GM23338 (cell line): ENCODE measurements around the gene TPMT. TPM values are rescaled to one million over a fixed set of nuclear protein-coding genes. Genes with fewer than 3 reads are reported as not detected.

Experiments used
- ATAC-seq: fragments of 200-7000 bp; cut with Tn5 transposase; 3 replicates; pipeline ENCODE4 v1.9.1; 2020
- DNase-seq: peaks from one replicate; pipeline ENCODE4 v3.0.0-alpha.2; 2015; ENCODE audit warnings: low spot score
- H2AFZ ChIP-seq: fragments of 200-600 bp; sonication (generic); 2 replicates; pipeline ENCODE4 v1.8.0; 2016; ENCODE audit warnings: antibody characterized with exemption, mild to moderate bottlenecking, moderate library complexity
- H3F3A ChIP-seq: fragments of 200-600 bp; sonication (generic); replicated peaks from 2 replicates; pipeline ENCODE4 v1.8.0; 2017; ENCODE audit warnings: antibody characterized with exemption, mixed run types, low read depth
- H3K27ac ChIP-seq: fragments of 200-600 bp; sonication (generic); 2 replicates; pipeline ENCODE4 v1.6.1; 2016; ENCODE audit warnings: low read depth
- H3K27me3 ChIP-seq: fragments of 200-600 bp; sonication (generic); 2 replicates; pipeline ENCODE4 v1.8.0; 2016; ENCODE audit warnings: mild to moderate bottlenecking, mixed run types, moderate library complexity; ENCODE audit not compliant: insufficient read depth
- H3K36me3 ChIP-seq: fragments of 200-600 bp; sonication (generic); 2 replicates; pipeline ENCODE4 v1.8.0; 2016; ENCODE audit warnings: mild to moderate bottlenecking; ENCODE audit not compliant: insufficient read depth
- H3K4me1 ChIP-seq: fragments of 200-600 bp; sonication (generic); 2 replicates; pipeline ENCODE4 v1.8.0; 2016; ENCODE audit warnings: mild to moderate bottlenecking, moderate library complexity; ENCODE audit not compliant: insufficient read depth
- H3K4me2 ChIP-seq: fragments of 200-600 bp; sonication (generic); 2 replicates; pipeline ENCODE4 v1.7.1; 2017; ENCODE audit warnings: mixed run types
- H3K4me3 ChIP-seq: fragments of 200-600 bp; sonication (generic); 2 replicates; pipeline ENCODE4 v1.6.1; 2016; ENCODE audit warnings: mixed run types
- H3K79me2 ChIP-seq: fragments of 200-600 bp; sonication (generic); replicated peaks from 2 replicates; pipeline ENCODE4 v1.8.0; 2017; ENCODE audit warnings: mild to moderate bottlenecking; ENCODE audit not compliant: insufficient read depth
- H3K9me2 ChIP-seq: fragments of 200-600 bp; sonication (generic); 2 replicates; pipeline ENCODE4 v1.8.0; 2017; ENCODE audit not compliant: insufficient read depth
- H4K20me1 ChIP-seq: fragments of 200-600 bp; sonication (generic); replicated peaks from 2 replicates; pipeline ENCODE4 v1.8.0; 2017; ENCODE audit warnings: mild to moderate bottlenecking; ENCODE audit not compliant: insufficient read depth
- H3K27ac Mint-ChIP-seq: 2 replicates; pipeline ENCODE4 v1.8.0; 2020; ENCODE audit warnings: inconsistent platforms, mild to moderate bottlenecking, moderate library complexity, mixed read lengths
- H3K27me3 Mint-ChIP-seq: 3 replicates; pipeline ENCODE4 v1.8.0; 2022; ENCODE audit warnings: low read depth, mild to moderate bottlenecking, moderate library complexity, mixed read lengths, inconsistent platforms; ENCODE audit not compliant: insufficient read depth, poor library complexity
- H3K36me3 Mint-ChIP-seq: 3 replicates; pipeline ENCODE4 v1.8.0; 2021; ENCODE audit warnings: low read depth, mild to moderate bottlenecking, inconsistent platforms, moderate library complexity, mixed read lengths
- H3K4me1 Mint-ChIP-seq: 3 replicates; pipeline ENCODE4 v1.8.0; 2020; ENCODE audit warnings: mild to moderate bottlenecking, inconsistent platforms, mixed read lengths
- H3K4me3 Mint-ChIP-seq: 3 replicates; pipeline ENCODE4 v1.8.0; 2021; ENCODE audit warnings: moderate library complexity, mild to moderate bottlenecking, inconsistent platforms, mixed read lengths
- H3K9me3 Mint-ChIP-seq: 3 replicates; pipeline ENCODE4 v1.8.0; 2020; ENCODE audit warnings: moderate library complexity, mild to moderate bottlenecking, inconsistent platforms, mixed read lengths
- CREB1 ChIP-seq: fragments of 250-450 bp; sonication (Bioruptor Pico); IDR thresholded peaks from 2 replicates; pipeline ENCODE4 v1.5.0; 2020; ENCODE audit warnings: low read depth, mild to moderate bottlenecking, moderate library complexity
- CTCF ChIP-seq, 2 experiments: fragments of 200-600 bp in 1 of 2; sonication (generic) in 1 of 2; conservative IDR thresholded peaks; 2 replicates each; pipeline versions ENCODE4 v1.5.1 to v1.6.1; 2016 to 2017; ENCODE audit warnings: antibody characterized with exemption in 2 of 2, low read depth in 2 of 2, mild to moderate bottlenecking in 2 of 2, moderate library complexity in 1 of 2
- ETS1 ChIP-seq: IDR thresholded peaks from 2 replicates; pipeline ENCODE4 v1.6.1; 2016; ENCODE audit warnings: antibody characterized with exemption
- EZH2 ChIP-seq: fragments of 200-600 bp; sonication (generic); IDR thresholded peaks from one replicate; pipeline ENCODE4 v1.8.0; 2017; ENCODE audit warnings: antibody characterized with exemption, mild to moderate bottlenecking, low read depth; ENCODE audit not compliant: unreplicated experiment
- EZH2phosphoT487 ChIP-seq: fragments of 200-600 bp; sonication (generic); IDR thresholded peaks from one replicate; pipeline ENCODE4 v1.8.1; 2018; ENCODE audit warnings: antibody characterized with exemption; ENCODE audit not compliant: unreplicated experiment
- JUNB ChIP-seq: IDR thresholded peaks from one replicate; pipeline ENCODE4 v1.6.1; 2016; ENCODE audit warnings: antibody characterized with exemption; ENCODE audit not compliant: unreplicated experiment
- NANOG ChIP-seq: IDR thresholded peaks from 2 replicates; pipeline ENCODE4 v1.6.1; 2016; ENCODE audit warnings: antibody characterized with exemption, borderline replicate concordance
- POLR2AphosphoS5 ChIP-seq: IDR thresholded peaks from 2 replicates; pipeline ENCODE4 v1.6.1; 2016; ENCODE audit warnings: antibody characterized with exemption, low read depth
- REST ChIP-seq: IDR thresholded peaks from one replicate; pipeline ENCODE4 v1.6.1; 2018; ENCODE audit warnings: antibody characterized with exemption; ENCODE audit not compliant: unreplicated experiment
- STAT1 ChIP-seq: IDR thresholded peaks from one replicate; pipeline ENCODE4 v1.6.1; 2016; ENCODE audit warnings: antibody characterized with exemption; ENCODE audit not compliant: unreplicated experiment
- ZNF114 ChIP-seq: fragments of 250-450 bp; sonication (Bioruptor Pico); IDR thresholded peaks from 2 replicates; pipeline ENCODE4 v1.5.0; 2020; ENCODE audit warnings: mild to moderate bottlenecking, moderate library complexity
- ZNF331 ChIP-seq: fragments of 250-450 bp; sonication (Bioruptor Pico); IDR thresholded peaks from 2 replicates; pipeline ENCODE4 v1.5.0; 2020; ENCODE audit warnings: low read depth, mild to moderate bottlenecking, moderate library complexity
- ZNF462 ChIP-seq: fragments of 250-450 bp; sonication (Bioruptor Pico); IDR thresholded peaks from 2 replicates; pipeline ENCODE4 v1.5.0; 2020; ENCODE audit warnings: mild to moderate bottlenecking, moderate library complexity
- polyA plus RNA-seq: library from polyadenylated mRNA; unstranded; fragments of >200 nt; fragmentation: Nextera tagmentation; extraction: Ambion mirVana; gene quantifications from 2 replicates; pipeline ENCODE4 v1.2.1, GENCODE V29; 2016
- total RNA-seq: library from RNA; depleted of rRNA; stranded (reverse); fragments of >200 nt; shearing (Covaris generic); gene quantifications from 2 replicates; pipeline ENCODE4 v1.2.3, GENCODE V29; 2014

The TPMT gene
- total and polyA plus RNA-seq, 2 experiments from 2014 or later: 19.5 to 21.6 TPM

GRCh38 chr6:18192026-18192425, 37.1 kb upstream of the TPMT start:
- TF ChIP-seq REST: no peak
- no peak for TF ChIP-seq CTCF (conservative IDR thresholded peaks at IDR 0.05; ENCODE audit: low read depth in 2 of 2)
- no peak for TF ChIP-seq ZNF331 (CRISPR knock-in tag)
- no peak for TF ChIP-seq CREB1 (CRISPR knock-in tag)
- TF ChIP-seq STAT1: no peak
- no peak for TF ChIP-seq ZNF114 (CRISPR knock-in tag)
- TF ChIP-seq EZH2: no peak
- TF ChIP-seq ETS1: no peak
- no peak for TF ChIP-seq EZH2phosphoT487
- no peak for TF ChIP-seq POLR2AphosphoS5
- no peak for TF ChIP-seq NANOG
- TF ChIP-seq JUNB: no peak
- no peak for TF ChIP-seq ZNF462
- no peaks in the 10 kb centered on the region for H3K27me3 ChIP-seq
- no peak overlapping the region for H3K4me3 Mint-ChIP-seq
- H3K4me1 Mint-ChIP-seq: peaks cover 19% of the 10 kb centered on the region
- no peak for DNase-seq
- H4K20me1 ChIP-seq: no peaks in the 10 kb centered on the region
- no peak overlapping the region for H2AFZ ChIP-seq
- no peak overlapping the region for H3K27ac Mint-ChIP-seq
- peaks cover 7% of the 10 kb centered on the region; the same call in 2 of the 3 replicates for H3K36me3 Mint-ChIP-seq
- peaks cover 2% of the 10 kb centered on the region for H3K27me3 Mint-ChIP-seq
- H3K36me3 ChIP-seq: no peaks in the 10 kb centered on the region
- no peaks in the 10 kb centered on the region for H3K9me3 Mint-ChIP-seq
- no peak overlapping the region for H3K4me3 ChIP-seq
- no peak overlapping the region for H3K27ac ChIP-seq
- no peaks in the 10 kb centered on the region for H3K79me2 ChIP-seq
- no peaks in the 10 kb centered on the region for H3F3A ChIP-seq
- no peaks in the 10 kb centered on the region for H3K9me2 ChIP-seq
- ATAC-seq: no peak
- H3K4me1 ChIP-seq: peaks cover 12% of the 10 kb centered on the region
- H3K4me2 ChIP-seq: no peak overlapping the region
